HG02840 (cell line): ENCODE data around the gene IL10RA.
"Not testable (repeated sequence)": the region's sequence is repeated elsewhere in the genome, so short reads cannot be mapped to it uniquely, and the experiment has no call there.

Experiments
- ATAC-seq: cut with Tn5 transposase; IDR thresholded peaks from one replicate; pipeline ENCODE4 v1.9.1; 2021; ENCODE audit warnings: mild to moderate bottlenecking, moderate library complexity, moderate number of reproducible peaks; ENCODE audit not compliant: unreplicated experiment, low FRiP score

IL10RA gene

GRCh38 chr11:118005224-118006152 is 19.3 kb downstream of the IL10RA start:
- no peak for ATAC-seq

DNA sequence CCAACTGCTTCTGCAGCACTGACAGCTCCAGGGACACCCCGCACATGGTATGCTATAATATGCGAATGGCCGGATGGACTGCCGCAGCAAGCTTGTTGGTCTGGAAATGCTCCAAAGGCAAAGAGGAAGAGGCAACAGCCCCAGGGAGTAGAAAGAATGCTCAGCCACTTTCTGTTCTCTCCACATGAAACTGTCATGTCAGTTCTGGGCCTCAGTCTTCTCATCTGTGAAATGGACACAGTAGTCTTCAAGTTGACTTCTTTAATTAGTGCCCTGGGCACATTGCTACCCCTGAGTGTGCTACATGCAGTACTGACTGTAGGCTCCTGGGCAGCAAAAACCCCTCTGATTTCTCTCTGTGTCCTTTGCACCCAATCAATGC is 19.9 kb downstream of the IL10RA start:
- ATAC-seq: no peak

DNA sequence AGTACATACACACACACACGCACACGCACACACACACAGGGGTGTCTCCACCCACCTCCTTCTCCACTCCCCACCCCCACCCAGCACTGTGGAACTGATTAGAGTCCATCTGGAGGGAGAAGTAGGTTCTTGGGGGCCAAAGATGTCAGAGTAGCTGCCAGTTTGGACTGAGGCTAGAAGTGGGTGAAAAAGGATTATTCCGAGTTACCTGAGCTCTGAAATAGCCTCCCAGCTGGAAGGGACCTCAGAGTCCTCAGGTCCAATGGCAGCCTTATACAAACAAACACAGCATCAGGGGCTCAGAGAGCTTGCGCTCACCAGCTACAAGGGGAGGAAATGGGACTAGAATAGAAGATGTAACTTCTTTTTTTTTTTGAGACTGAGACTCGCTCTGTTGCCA is 20.8 kb downstream of the IL10RA start:
- no peak for ATAC-seq

DNA sequence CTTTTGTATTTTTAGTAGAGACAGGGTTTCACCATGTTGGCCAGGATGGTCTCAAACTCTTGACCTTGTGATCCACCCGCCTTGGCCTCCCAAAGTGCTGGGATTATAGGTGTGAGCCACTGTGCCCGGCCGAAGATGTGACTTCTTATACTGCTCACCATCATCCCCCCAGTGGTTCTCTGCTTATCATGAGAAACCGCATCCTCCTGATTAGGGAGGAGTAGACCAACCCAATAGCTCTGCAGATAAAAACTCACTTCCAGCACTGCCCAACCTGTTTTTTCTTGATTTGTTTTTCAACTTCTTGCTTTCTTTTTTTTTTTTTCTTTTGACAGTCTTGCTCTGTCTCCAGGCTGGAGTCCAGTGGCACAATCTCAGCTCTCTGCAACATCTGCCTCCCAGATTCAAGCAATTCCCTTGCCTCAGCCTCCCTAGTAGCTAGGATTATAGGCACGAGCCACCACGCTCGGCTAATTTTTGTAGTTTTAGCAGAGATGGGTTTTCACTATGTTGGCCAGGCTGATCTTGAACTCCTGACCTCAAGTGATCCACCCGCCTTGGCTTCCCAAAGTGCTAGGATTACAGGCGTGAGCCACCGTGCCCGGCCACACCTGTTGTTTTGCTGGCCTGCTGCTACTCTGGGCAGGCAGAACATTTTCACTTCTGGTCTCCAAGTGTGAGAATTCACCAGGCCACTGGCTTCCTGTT is 21.5 kb downstream of the IL10RA start:
- not testable (repeated sequence) for ATAC-seq

- no peak for ATAC-seq
Observed at GRCh38 chr11:118008271-118008911, 22.2 kb downstream of the IL10RA start.

GRCh38 chr11:118009864-118010737 is 23.9 kb downstream of the IL10RA start:
- ATAC-seq: peak; percentile 1

- peak; percentile 65 for ATAC-seq
Observed at GRCh38 chr11:118010738-118011461, 24.7 kb downstream of the IL10RA start.

DNA sequence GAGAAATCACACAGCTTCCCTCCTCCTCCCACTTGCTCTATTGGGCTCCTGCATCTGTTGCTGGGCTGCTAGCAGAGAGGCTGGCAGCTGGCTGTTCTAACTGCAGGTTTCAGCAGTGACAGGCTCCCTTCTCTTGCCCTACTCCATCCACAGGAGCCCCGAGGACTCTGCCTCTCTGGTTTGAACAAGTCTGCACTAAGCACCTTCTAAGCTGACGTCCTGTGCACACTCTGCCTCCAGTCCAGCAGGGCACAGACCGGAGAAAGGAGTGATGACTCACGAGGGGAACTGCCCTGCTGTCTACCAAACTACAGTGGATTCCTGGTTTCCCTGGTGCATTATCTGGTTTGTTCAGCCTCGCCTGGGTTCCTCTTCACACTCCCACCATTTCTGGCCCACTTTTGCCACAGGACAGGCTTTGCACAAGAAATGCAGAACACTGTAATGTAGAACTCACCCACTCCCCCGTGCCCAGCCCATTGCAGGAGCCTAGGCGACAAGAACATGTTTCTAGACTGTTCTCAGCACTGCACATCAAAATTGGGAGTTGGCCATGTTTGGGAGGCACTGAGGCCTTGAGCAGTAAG is 26.0 kb downstream of the IL10RA start:
- ATAC-seq: no peak

- no peak for ATAC-seq
Observed at GRCh38 chr11:118014022-118014421, 27.8 kb downstream of the IL10RA start.

GRCh38 chr11:118015385-118015841 is 29.2 kb downstream of the IL10RA start:
- no peak for ATAC-seq

GRCh38 chr11:118016104-118016503 is 29.9 kb downstream of the IL10RA start:
- ATAC-seq: no peak

DNA sequence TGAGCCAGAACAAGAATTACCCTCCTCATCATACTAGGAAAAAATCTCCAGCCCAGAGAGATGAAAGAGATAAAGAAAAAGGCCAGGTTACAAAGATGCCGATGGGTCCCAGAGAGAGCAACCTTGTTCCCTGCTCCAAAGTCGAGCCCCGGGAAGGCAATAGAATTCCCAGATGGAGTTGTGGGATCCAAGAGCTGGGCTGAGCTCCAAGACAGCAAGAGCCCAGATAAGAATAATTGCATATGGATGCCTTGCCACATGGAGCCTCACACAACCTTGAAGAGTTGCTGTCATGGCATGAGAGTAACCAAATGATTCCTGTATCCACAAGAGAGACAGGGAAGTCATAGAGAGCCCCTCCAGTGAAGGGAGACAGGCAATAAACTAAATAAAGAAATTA is 30.9 kb downstream of the IL10RA start:
- ATAC-seq: no peak

GRCh38 chr11:118017631-118018315 is 31.6 kb downstream of the IL10RA start:
- ATAC-seq: no peak

- no peak for ATAC-seq
Observed at GRCh38 chr11:118018401-118018800, 32.2 kb downstream of the IL10RA start.

DNA sequence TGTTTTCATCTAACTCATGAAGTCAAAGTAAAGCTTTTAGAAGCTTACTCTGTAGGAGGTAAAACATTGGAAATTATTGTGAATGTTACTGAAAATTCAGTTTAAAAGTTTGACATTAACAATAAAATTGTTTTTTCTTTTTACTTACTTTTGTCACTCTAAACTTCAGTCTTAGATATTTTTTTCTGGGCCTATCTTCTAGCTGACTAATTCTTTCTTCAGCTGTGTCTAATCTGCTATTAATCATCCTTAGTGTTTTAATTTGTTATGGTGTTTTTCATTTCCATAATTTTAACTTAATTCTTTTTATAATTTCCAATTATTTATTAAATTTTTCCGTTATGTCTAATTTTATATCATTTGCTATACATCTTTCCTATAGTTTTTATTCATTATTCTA is 35.0 kb downstream of the IL10RA start:
- no peak for ATAC-seq

GRCh38 chr11:118027694-118028093 is 41.5 kb downstream of the IL10RA start:
- ATAC-seq: no peak

GRCh38 chr11:118028626-118029025 is 42.4 kb downstream of the IL10RA start:
- no peak for ATAC-seq

GRCh38 chr11:118033443-118033842 is 47.2 kb downstream of the IL10RA start:
- ATAC-seq: no peak

DNA sequence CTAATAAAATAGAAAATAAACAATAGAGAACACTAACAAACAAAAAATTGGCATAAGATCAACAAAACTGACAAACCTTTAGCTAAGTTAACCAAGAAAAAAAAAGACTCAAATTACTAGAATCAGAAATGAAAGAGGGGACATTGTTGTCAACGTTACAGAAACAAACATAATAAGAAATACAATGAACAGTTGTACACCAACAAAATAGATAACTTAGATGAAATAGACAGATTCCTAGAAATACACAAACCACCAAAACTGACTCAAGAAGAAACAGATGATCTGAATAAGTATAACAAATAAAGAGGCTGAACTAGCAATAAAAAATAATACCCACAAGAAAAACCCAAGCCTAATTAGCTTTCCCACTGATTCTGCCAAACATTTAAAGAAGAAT is 55.9 kb downstream of the IL10RA start:
- no peak for ATAC-seq
